NOMO-1 (cell line): Measurements from ENCODE around the gene LUZP2.

Experiments
- DNase-seq, 2 experiments: peaks; one replicate each; lab custom pipeline; 2025; ENCODE audit not compliant: unreplicated experiment in 2 of 2; lab: John Stamatoyannopoulos, UW

Gene LUZP2

DNA sequence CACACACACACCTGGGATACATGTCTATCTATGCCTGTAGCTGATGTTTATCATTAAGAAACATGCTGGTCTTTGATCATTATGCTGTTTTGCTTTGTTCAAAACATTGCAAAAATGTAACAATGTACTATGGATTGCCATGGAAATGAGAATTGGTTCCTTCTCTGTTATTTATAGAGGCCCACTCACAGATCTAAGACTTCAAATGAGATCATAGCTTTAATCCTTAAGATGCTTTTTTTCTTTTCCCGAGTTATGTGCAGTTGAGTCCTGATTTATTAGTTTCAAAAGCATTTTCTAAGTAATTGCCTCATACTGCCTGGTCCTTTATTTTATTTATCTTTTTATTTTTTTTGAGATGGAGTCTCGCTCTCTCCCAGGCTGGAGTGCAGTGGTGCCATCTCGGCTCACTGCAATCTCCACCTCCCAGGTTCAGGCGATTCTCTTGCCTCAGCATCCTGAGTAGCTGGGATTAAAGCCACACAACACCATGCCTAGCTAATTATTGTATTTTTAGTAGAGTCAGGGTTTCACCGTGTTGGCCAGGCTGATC lies 131.4 kb downstream of the LUZP2 start:
- DNase-seq = no peak

GRCh38 chr11:24634606-24635160 lies 137.8 kb downstream of the LUZP2 start:
- no peak for DNase-seq

GRCh38 chr11:24635588-24636290 lies 138.9 kb downstream of the LUZP2 start:
- no peak for DNase-seq

GRCh38 chr11:24636291-24636629 lies 139.4 kb downstream of the LUZP2 start:
- DNase-seq = no peak

DNA sequence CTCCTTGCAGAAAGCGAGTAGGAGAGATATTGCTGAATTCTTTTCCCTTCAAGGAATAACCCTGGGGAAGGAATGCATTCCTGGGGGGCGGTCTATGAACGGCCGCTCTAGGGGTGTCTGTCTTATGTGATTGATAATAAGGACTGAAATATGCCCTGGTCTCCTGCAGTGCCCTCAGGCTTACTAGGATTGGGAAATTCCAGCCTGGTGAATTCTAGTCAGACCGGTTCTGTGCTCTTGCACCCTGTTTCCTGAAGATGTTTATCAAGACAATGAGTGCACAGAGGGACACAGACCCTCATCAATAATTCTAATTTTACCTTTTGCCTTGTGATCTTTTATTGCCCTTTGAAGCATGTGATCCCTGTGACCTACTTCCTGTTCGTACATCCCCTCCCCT lies 140.7 kb downstream of the LUZP2 start:
- DNase-seq = no peak

GRCh38 chr11:24642648-24643047 lies 145.8 kb downstream of the LUZP2 start:
- no peak for DNase-seq

DNA sequence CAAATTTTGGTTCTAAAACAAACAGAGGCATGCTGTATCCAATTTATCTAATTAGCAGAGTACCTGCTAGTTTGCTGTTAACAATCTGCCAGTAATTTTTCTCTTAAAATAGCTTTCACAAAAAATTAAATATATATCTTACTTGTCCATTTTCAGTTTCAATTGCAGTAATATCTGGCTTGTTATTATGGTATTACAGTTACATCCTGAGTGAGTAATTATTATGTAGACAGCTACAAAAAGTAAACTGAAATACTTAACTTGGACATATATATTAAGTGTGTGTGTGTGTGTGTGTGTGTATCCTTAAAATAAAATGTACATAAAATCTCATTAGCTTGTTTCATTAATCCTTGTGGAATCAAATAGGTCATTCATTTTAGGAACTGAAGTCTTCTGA lies 148.7 kb downstream of the LUZP2 start:
- DNase-seq = no peak

- no peak for DNase-seq
Measured at GRCh38 chr11:24651873-24652272, 155.0 kb downstream of the LUZP2 start.

GRCh38 chr11:24653901-24654300 lies 157.0 kb downstream of the LUZP2 start:
- DNase-seq = no peak

GRCh38 chr11:24661331-24661730 lies 164.5 kb downstream of the LUZP2 start:
- no peak for DNase-seq

DNA sequence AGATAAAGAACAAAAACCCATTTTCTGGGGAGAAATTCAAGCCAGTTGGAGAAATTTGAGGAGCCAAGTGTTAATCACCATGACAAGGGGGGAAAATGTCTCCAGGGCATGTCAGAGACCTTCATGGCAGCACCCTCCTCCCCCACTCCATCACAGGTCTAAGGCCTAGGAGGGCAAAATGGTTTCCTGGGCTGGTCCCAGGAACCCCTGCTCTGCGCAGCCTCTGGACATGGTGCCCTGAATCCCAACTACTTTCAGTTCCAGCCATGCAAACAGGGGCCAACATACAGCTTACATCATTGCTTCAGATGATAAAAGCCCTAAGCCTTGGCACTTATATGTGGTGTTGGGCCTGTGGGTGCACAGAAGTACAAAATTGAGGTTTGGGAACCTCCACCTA lies 167.5 kb downstream of the LUZP2 start:
- no peak for DNase-seq

DNA sequence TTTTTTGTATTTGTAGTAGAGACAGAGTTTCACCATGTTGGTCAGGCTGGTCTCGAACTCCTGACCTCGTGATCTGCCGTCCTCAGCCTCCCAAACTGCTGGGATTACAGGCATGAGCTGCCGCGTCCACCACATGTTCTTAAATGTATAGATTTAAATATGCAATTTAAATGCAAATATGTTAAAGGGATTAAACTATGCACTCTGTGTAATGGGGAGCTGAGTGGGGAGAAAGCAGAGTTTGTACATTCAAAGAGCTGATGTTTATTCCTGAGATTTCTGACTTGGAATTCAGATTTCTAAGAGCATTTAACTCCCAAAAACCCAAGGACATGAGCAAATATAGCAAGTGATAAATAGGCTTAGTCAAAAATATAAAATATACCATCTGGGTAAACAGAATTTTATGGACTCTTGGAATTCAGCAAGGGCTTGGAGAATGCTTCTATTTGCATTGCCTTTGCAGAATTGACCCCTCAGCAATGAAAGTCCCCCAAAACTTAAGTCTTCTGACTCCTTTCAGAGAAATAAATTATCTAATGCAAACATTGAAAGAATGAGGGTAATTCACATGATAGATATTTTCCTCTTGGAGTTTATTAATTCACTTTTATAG lies 170.6 kb downstream of the LUZP2 start:
- no peak for DNase-seq

GRCh38 chr11:24678703-24679348 lies 182.0 kb downstream of the LUZP2 start:
- DNase-seq = no peak

DNA sequence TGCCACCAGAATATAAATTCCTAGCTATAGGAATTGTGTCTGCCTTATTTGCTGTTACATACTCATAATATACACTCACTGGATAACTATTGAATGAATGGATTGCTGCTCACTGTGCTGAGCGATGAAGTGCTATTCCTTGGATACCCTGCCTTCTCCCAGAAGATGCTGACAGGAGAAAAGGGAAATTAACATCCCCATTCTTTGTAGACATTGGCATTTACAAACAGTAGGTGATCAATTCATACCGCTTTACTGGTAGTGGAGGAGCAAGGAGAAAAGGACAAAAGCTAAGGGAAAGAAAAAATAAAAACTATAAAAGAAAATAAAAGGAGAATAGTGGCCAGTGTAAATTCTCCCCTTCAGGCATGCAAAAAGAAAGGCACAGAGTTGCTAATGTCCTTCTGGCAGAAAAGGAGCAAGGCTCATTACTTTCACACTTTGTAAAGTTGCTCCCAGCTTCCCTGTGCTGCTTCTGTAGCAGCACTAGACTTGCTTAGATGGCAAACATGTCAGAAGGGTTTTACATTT lies 183.0 kb downstream of the LUZP2 start:
- no peak for DNase-seq

DNA sequence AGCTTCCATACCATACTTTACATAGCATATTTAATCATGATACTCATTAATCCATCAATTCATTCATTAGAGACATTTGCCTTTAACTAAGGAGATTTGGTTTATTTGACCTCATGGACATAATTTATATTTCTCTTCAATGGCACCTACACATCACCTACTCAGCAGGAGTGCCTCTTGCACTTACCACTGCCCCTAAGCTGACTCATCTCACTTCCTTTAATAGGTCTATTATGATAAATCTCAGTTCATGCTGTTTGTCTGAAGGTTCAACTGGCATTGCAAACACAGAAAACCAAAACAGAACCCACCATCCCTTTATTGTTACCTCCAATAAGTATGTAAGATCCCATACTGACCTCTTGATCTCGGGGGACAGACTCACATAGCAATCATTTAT lies 186.7 kb downstream of the LUZP2 start:
- DNase-seq = no peak

GRCh38 chr11:24685821-24686220 lies 189.0 kb downstream of the LUZP2 start:
- no peak for DNase-seq

DNA sequence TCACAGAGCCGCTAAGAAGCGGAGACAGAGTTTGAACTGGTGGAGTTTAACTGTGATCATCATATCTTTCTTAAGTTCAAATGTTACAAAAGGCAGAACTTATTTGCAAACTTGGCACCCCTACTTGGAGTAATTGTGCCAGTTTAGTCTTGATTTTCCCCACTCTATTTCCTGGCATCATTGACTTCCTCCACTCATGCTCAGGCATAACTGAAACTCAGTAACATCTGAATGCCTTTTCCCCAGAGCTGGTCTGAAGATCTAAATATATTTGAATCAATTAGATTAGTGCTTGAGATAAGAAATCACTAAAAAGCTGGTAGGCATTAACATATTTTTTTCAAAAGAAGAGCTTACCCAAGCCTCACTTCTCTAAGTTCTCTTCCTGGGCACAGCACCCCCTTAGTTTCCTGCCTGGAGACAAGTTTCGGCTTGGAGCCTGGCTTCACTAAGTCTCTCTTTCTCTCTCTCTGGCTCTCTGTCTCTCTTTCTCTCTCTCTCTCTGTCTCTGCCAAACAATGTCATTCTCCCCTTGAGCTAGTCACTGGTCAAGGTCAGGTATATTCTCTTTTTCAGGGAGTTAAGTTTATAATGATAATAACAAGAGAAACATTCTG lies 190.8 kb downstream of the LUZP2 start:
- no peak for DNase-seq

DNA sequence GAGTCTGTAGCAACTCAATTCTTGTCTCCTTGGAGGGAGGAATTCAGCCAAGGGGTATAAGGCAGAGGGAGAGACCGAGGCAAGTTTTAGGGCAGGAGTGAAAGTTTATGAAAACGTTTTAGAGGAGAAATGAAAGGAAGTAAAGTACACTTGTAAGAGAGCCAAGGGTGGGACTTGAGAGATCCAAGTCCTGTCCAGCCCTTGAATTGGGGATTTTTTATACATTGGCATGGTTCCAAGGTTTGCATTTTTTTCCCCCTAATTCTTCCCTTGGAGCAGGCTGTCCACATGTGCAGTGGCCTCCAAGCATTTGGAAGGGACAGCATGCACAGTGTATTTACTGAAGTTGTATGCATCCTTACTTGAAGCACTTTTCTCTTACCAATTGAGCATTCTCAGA lies 192.1 kb downstream of the LUZP2 start:
- no peak for DNase-seq

DNA sequence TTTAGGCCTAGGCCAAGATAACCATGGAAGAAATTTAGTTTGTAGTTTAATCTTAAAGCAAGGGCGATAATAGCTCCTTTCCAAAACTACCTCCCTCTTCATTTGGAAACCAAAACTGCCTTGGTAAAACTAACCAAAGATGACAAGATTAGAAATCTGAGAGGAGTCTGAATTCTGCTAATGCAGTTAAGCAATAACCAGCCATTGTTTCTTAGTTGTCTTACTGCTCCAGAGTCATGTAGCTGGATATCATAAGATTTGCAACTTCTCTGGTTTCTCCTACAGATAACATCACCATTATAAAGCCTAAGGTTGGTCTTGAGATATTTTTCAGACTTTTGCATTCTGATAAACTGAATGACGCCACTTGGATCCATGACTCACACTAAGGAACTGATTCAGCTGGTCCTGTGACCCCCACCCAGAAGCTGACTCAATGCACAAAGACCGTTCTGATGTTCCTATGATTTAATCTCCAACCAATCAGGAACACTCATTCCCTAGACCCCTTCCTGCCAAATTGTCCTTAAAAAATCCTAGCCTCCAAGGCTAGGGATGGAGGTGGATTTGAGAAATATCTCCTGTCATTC lies 200.8 kb downstream of the LUZP2 start:
- DNase-seq = no peak

DNA sequence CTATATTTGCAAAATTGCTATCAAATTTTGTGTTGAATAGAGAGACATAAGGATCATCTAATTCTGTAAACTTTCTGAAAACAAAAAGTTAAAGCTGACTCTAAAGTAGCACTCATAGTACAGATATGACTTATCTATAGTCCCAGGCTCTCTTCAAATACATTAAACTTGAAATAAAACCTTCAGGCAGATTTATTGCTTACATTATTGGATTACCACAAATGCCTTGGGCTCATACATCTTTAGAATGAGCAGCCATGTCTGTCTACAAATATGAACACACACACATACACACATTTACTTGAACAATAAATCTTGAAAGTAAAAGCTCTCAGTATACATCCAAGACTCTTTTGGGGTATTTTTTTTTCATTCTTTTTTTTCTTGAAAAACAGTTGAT lies 207.9 kb downstream of the LUZP2 start:
- DNase-seq = no peak

GRCh38 chr11:24705474-24705873 lies 208.6 kb downstream of the LUZP2 start:
- DNase-seq = no peak
